ENCODE data around the gene ZBTB11.

DNA sequence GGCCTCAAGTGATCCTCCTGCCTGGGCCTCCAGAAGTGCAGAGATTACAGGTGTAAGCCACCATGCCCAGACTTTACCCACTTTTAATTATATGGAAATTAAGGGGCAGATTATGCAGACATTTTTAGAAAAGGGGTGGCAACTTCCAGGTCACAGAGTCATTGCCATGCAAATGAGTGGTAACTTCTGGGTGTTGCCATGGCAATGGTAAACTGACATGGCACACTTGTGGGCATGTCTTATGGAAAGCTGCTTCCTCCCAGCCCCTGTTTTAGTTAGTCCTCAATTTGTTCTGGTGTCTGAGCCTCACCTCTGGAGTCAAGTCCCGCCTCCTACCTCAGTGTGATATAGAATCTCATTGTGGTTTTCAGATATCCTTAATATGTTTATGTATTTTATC lies 53.3 kb downstream of the ZBTB11 start:
- TF ChIP-seq EZH2 (IDR thresholded peaks at IDR 0.05; ENCODE audit: borderline replicate concordance, low read depth, low read length, severe bottlenecking) (no peak), POLR2A (IDR thresholded peaks at IDR 0.05; ENCODE audit: low read depth, low read length) (no peak)
- TF ChIP-seq, protein P1, sequence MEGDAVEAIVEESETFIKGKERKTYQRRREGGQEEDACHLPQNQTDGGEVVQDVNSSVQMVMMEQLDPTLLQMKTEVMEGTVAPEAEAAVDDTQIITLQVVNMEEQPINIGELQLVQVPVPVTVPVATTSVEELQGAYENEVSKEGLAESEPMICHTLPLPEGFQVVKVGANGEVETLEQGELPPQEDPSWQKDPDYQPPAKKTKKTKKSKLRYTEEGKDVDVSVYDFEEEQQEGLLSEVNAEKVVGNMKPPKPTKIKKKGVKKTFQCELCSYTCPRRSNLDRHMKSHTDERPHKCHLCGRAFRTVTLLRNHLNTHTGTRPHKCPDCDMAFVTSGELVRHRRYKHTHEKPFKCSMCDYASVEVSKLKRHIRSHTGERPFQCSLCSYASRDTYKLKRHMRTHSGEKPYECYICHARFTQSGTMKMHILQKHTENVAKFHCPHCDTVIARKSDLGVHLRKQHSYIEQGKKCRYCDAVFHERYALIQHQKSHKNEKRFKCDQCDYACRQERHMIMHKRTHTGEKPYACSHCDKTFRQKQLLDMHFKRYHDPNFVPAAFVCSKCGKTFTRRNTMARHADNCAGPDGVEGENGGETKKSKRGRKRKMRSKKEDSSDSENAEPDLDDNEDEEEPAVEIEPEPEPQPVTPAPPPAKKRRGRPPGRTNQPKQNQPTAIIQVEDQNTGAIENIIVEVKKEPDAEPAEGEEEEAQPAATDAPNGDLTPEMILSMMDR (IDR thresholded peaks at IDR 0.05; ENCODE audit: extremely low read depth in 1 of 2, insufficient read depth in 1 of 2, low read depth in 1 of 2, low read length in 2 of 2), result no peak

Data from endothelial cell of umbilical vein (primary cell).